ENCODE measurements around the gene SYNE1.

DNA sequence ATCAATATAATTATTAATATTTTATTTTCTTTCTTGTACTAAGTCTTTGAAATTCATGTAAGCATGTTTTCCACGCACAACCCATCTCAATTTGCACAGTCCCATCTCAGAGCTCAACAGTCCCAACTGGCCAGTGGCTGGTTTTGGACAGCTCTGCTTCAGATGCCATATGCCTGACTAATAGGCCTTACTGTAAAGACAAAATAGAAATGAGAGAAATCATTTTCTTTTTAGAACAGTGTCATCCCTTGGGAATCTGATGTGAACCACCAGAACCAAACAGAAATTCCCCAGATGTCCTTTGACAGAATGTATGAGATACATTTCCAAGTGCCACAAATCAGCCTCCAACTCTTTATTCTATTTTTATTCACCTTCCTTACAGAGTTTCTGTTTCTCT lies 490.8 kb downstream of the SYNE1 start:
- TF ChIP-seq ZNF274 (IDR thresholded peaks at IDR 0.05; ENCODE audit: low read depth, low read length) (no peak), YY1 (IDR thresholded peaks at IDR 0.05; ENCODE audit: insufficient read depth, insufficient read length) (no peak)
